ENCODE data around the gene KRT32.

GRCh38 chr17:41489531-41489930 is 22.3 kb upstream of the KRT32 start, which contains the start of gene KRT36:
- TF ChIP-seq CTCF (optimal IDR thresholded peaks at IDR 0.05 in 1 of 3, IDR thresholded peaks at IDR 0.05 in 1 of 3, conservative IDR thresholded peaks at IDR 0.05 in 1 of 3; ENCODE audit: extremely low read depth in 1 of 3, insufficient read depth in 2 of 3, low read length in 3 of 3) (no peak), EZH2 (IDR thresholded peaks at IDR 0.05; ENCODE audit: low read length) (no peak)

Measured in keratinocyte (primary cell).